SK-N-SH treated with all-trans-retinoic acid at 6 μM for 48 hours (cell line): ENCODE results near the gene PKNOX2.

ENCODE experiments used
- BACH2 ChIP-seq: fragments of 250-450 bp; sonication (Bioruptor Pico); IDR thresholded peaks from 2 replicates; pipeline ENCODE4 v1.9.0; 2021; ENCODE audit warnings: mild to moderate bottlenecking, borderline replicate concordance
- CSDC2 ChIP-seq: fragments of 250-450 bp; sonication (Bioruptor Pico); IDR thresholded peaks from 2 replicates; pipeline ENCODE4 v1.5.0; 2020; ENCODE audit warnings: mild to moderate bottlenecking, moderate library complexity
- ISL1 ChIP-seq: fragments of 250-450 bp; sonication (Bioruptor Pico); IDR thresholded peaks from 2 replicates; pipeline ENCODE4 v2.1.2; 2022; ENCODE audit warnings: mild to moderate bottlenecking, moderate library complexity
- OSR1 ChIP-seq: fragments of 250-450 bp; sonication (Bioruptor Pico); IDR thresholded peaks from 2 replicates; pipeline ENCODE4 v1.8.0; 2022; ENCODE audit warnings: moderate library complexity, mild to moderate bottlenecking, inconsistent platforms
- ZFP3 ChIP-seq: fragments of 250-450 bp; sonication (Bioruptor Pico); IDR thresholded peaks from 2 replicates; pipeline ENCODE4 v1.5.0; 2020; ENCODE audit warnings: mild to moderate bottlenecking, moderate library complexity
- ZNF8 ChIP-seq: fragments of 450-650 bp; formaldehyde crosslinking; IDR thresholded peaks from 2 replicates; pipeline ENCODE4 v1.5.0; 2020; ENCODE audit warnings: mild to moderate bottlenecking, moderate library complexity
- TF ChIP-seq, protein P1 (sequence below): fragments of 250-450 bp; sonication (Bioruptor Pico); IDR thresholded peaks from 2 replicates; pipeline ENCODE4 v1.5.0; 2020; ENCODE audit warnings: mild to moderate bottlenecking, moderate library complexity
- TF ChIP-seq, protein P2 (sequence below): fragments of 250-450 bp; sonication (Bioruptor Pico); IDR thresholded peaks from 2 replicates; pipeline ENCODE4 v1.5.1; 2020; ENCODE audit warnings: low read depth, mild to moderate bottlenecking, moderate library complexity
- TF ChIP-seq, protein P3 (sequence below): fragments of 250-450 bp; sonication (Bioruptor Pico); IDR thresholded peaks from 2 replicates; pipeline ENCODE4 v1.5.1; 2021; ENCODE audit warnings: mild to moderate bottlenecking, moderate library complexity

DNA sequence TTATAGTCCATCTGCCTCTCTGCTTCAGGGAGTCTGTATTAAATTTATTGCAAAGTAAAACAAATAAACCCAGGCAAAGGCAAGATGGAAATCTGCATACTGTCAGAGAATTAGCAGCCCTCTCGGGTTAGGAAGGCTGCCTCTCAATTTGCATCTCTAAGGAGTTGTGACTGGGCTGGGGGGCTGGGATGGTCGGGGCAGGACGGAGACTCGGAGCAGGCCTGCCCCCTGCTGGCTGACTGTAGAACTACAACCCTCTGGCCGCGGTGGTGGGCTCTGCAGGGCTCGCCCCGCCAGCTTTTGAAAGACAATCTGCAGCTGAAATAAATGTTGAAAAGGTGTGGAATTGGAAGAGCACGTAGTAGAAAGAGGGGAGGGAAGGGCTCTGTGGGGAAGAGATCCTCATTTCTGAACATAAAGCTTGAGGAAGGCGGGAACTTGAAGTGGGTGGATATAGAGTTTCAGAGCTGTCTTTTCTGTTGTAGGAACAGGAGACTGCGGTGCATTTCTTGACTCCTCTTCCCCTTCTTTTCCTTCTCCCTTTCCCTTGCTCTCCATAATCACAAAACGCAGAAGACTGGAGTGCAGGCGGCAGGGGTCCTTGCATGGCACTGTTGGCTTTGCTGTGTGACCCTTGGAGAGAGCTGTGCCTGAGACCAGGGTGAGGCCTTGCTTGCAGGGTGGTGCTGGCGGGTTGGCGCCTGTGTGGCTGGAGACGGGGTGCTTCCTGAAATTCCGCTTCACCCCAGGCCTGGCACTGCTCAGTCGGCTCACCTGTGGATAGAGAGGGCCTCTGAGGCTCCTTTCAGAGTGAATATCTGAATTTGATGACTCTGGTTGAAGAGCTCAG is 22.6 kb upstream of the PKNOX2 start:
- TF ChIP-seq, protein P1, sequence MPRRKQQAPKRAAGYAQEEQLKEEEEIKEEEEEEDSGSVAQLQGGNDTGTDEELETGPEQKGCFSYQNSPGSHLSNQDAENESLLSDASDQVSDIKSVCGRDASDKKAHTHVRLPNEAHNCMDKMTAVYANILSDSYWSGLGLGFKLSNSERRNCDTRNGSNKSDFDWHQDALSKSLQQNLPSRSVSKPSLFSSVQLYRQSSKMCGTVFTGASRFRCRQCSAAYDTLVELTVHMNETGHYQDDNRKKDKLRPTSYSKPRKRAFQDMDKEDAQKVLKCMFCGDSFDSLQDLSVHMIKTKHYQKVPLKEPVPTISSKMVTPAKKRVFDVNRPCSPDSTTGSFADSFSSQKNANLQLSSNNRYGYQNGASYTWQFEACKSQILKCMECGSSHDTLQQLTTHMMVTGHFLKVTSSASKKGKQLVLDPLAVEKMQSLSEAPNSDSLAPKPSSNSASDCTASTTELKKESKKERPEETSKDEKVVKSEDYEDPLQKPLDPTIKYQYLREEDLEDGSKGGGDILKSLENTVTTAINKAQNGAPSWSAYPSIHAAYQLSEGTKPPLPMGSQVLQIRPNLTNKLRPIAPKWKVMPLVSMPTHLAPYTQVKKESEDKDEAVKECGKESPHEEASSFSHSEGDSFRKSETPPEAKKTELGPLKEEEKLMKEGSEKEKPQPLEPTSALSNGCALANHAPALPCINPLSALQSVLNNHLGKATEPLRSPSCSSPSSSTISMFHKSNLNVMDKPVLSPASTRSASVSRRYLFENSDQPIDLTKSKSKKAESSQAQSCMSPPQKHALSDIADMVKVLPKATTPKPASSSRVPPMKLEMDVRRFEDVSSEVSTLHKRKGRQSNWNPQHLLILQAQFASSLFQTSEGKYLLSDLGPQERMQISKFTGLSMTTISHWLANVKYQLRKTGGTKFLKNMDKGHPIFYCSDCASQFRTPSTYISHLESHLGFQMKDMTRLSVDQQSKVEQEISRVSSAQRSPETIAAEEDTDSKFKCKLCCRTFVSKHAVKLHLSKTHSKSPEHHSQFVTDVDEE: no peak
- TF ChIP-seq CSDC2 (CRISPR knock-in tag): no peak
- TF ChIP-seq, protein P2, sequence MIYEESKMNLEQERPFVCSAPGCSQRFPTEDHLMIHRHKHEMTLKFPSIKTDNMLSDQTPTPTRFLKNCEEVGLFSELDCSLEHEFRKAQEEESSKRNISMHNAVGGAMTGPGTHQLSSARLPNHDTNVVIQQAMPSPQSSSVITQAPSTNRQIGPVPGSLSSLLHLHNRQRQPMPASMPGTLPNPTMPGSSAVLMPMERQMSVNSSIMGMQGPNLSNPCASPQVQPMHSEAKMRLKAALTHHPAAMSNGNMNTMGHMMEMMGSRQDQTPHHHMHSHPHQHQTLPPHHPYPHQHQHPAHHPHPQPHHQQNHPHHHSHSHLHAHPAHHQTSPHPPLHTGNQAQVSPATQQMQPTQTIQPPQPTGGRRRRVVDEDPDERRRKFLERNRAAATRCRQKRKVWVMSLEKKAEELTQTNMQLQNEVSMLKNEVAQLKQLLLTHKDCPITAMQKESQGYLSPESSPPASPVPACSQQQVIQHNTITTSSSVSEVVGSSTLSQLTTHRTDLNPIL (CRISPR knock-in tag): no peak
- TF ChIP-seq ZNF8 (CRISPR knock-in tag): no peak
- no peak for TF ChIP-seq OSR1 (CRISPR knock-in tag)
- no peak for TF ChIP-seq BACH2
- no peak for TF ChIP-seq ZFP3 (CRISPR knock-in tag)
- TF ChIP-seq, protein P3, sequence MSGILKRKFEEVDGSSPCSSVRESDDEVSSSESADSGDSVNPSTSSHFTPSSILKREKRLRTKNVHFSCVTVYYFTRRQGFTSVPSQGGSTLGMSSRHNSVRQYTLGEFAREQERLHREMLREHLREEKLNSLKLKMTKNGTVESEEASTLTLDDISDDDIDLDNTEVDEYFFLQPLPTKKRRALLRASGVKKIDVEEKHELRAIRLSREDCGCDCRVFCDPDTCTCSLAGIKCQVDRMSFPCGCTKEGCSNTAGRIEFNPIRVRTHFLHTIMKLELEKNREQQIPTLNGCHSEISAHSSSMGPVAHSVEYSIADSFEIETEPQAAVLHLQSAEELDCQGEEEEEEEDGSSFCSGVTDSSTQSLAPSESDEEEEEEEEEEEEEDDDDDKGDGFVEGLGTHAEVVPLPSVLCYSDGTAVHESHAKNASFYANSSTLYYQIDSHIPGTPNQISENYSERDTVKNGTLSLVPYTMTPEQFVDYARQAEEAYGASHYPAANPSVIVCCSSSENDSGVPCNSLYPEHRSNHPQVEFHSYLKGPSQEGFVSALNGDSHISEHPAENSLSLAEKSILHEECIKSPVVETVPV (CRISPR knock-in tag): no peak
- TF ChIP-seq ISL1 (CRISPR knock-in tag): no peak
